Upper lobe of right lung (tissue), 1 donor: Measurements from ENCODE around the gene NRSN2. TPM values are rescaled to one million over a fixed set of nuclear protein-coding genes. Genes with fewer than 3 reads are reported as not detected.
A peak's percentile ranks its signal among the peaks of the same experiment; 100 is the strongest.

ENCODE experiments used
- ATAC-seq: fragments of 200-7000 bp; cut with Tn5 transposase; one replicate; pipeline ENCODE4 v1.9.1; 2020; ENCODE audit warnings: mild to moderate bottlenecking, moderate library complexity
- DNase-seq: peaks from one replicate; pipeline ENCODE4 v3.0.0-alpha.2; 2020
- H3K27ac ChIP-seq: fragments of 200-600 bp; one replicate; pipeline ENCODE4 v1.8.0; 2022
- H3K27me3 ChIP-seq: fragments of 200-600 bp; one replicate; pipeline ENCODE4 v1.8.0; 2022; ENCODE audit warnings: mild to moderate bottlenecking
- H3K36me3 ChIP-seq: fragments of 200-600 bp; one replicate; pipeline ENCODE4 v1.8.0; 2022
- H3K4me1 ChIP-seq: fragments of 200-600 bp; one replicate; pipeline ENCODE4 v1.8.0; 2022
- H3K4me3 ChIP-seq: fragments of 200-600 bp; one replicate; pipeline ENCODE4 v1.8.0; 2022; ENCODE audit warnings: mild to moderate bottlenecking
- H3K9me3 ChIP-seq: fragments of 200-600 bp; one replicate; pipeline ENCODE4 v1.8.0; 2022
- CTCF ChIP-seq: fragments of 200-600 bp; IDR thresholded peaks from one replicate; pipeline ENCODE4 v1.8.0; 2022; ENCODE audit warnings: antibody characterized with exemption
- intact Hi-C: fragments of 100-400 bp; cut with DNase I; formaldehyde crosslinking; loops from one replicate; pipeline ENCODE4 v1.11.0; 2022
- long read RNA-seq: library from polyadenylated mRNA; unstranded; transcript quantifications from one replicate; pipeline ENCODE4 v2.0.0, GENCODE V29; 2021
- total RNA-seq: library from RNA; stranded (reverse); fragmentation: NEBNext Ultra II Directional; extraction: Animal tissue kit (Norgen Biotek cat#: 25700); gene quantifications from one replicate; pipeline ENCODE4 v1.2.1, GENCODE V29; 2021
- donor health status: DM: no; HTN: yes; CAD: no; lungs with severe emphysema.

The NRSN2 gene
- 19.9 TPM for total RNA-seq
- long read RNA-seq, transcript NRSN2-202 (4 exons, 2,088 nt): major isoform, 8 of 18 reads
- long read RNA-seq, partial matches to known transcripts: 0 of 18 reads
- long read RNA-seq, other reads (novel, unspliced or antisense): 8 of 18 reads

GRCh38 chr20:346640-347316 lies at the start of gene NRSN2:
NRSN2 (plus strand) TSS chr20:347111; CDS start chr20:349644, 2,533 bp downstream.
- ATAC-seq: peak; percentile 70
- Histone ChIP-seq H3K36me3 (no peaks in the 10 kb centered on the region), H3K27me3 (no peaks in the 10 kb centered on the region), H3K9me3 (no peaks in the 10 kb centered on the region), H3K4me3 (peak within 1 kb of the TSS; percentile 79), H3K27ac (peak within 1 kb of the TSS; percentile 80), H3K4me1 (peaks cover 3% of the 10 kb centered on the region)
- peak; percentile 83 for DNase-seq
- no peak for TF ChIP-seq CTCF
- intact Hi-C loops: no loop called here

GRCh38 chr20:297925-298775 lies 48.8 kb upstream of the NRSN2 start:
- Histone ChIP-seq H3K4me3 (peak overlapping the region; percentile 93), H3K9me3 (no peaks in the 10 kb centered on the region), H3K36me3 (no peaks in the 10 kb centered on the region), H3K4me1 (peaks cover 31% of the 10 kb centered on the region), H3K27ac (peak overlapping the region; percentile 99), H3K27me3 (no peaks in the 10 kb centered on the region)
- intact Hi-C loops: no loop called here
- DNase-seq (peak; percentile 89), ATAC-seq (peak; percentile 75)
- no peak for TF ChIP-seq CTCF

- Histone ChIP-seq H3K27ac (peak overlapping the region; percentile 99), H3K9me3 (no peaks in the 10 kb centered on the region), H3K4me3 (peak overlapping the region; percentile 93), H3K4me1 (peaks cover 31% of the 10 kb centered on the region), H3K27me3 (no peaks in the 10 kb centered on the region), H3K36me3 (no peaks in the 10 kb centered on the region)
- ATAC-seq (no peak), DNase-seq (no peak)
- intact Hi-C loops: no loop called here
- no peak for TF ChIP-seq CTCF
Observed at GRCh38 chr20:298776-299391, 48.0 kb upstream of the NRSN2 start.

GRCh38 chr20:300345-300990 lies 46.4 kb upstream of the NRSN2 start:
- Histone ChIP-seq H3K9me3 (no peaks in the 10 kb centered on the region), H3K4me1 (peaks cover 31% of the 10 kb centered on the region), H3K36me3 (no peaks in the 10 kb centered on the region), H3K27me3 (no peaks in the 10 kb centered on the region), H3K27ac (no peak overlapping the region), H3K4me3 (peak overlapping the region; percentile 93)
- ATAC-seq (no peak), DNase-seq (no peak)
- intact Hi-C loops: no loop called here
- TF ChIP-seq CTCF: no peak
